Cardiac muscle cell (in vitro differentiated cells and primary cell): ENCODE results near the gene SLC25A45. TPM values are rescaled to one million over a fixed set of nuclear protein-coding genes. Genes with fewer than 3 reads are reported as not detected.

Experiments used
- DNase-seq, 2 donors: peaks; one replicate each; pipeline versions ENCODE4 v3.0.0 to v3.0.0-alpha.2; 2010 to 2017; ENCODE audit warnings: low read depth in 1 of 2, low spot score in 1 of 2
- H3K27ac ChIP-seq: fragments of 200-600 bp; sonication (generic); 2 replicates; pipeline ENCODE4 v1.5.1; 2016
- H3K27me3 ChIP-seq: fragments of 200-600 bp; sonication (generic); 2 replicates; pipeline ENCODE4 v1.6.0; 2016; ENCODE audit warnings: control low read depth
- H3K36me3 ChIP-seq: fragments of 200-600 bp; sonication (generic); 2 replicates; pipeline ENCODE4 v1.5.1; 2016; ENCODE audit warnings: control low read depth
- H3K4me1 ChIP-seq: fragments of 200-600 bp; sonication (generic); 2 replicates; pipeline ENCODE4 v1.8.1; 2017; ENCODE audit warnings: low read depth, mild to moderate bottlenecking, mixed run types
- H3K4me3 ChIP-seq: fragments of 200-600 bp; sonication (generic); 2 replicates; pipeline ENCODE4 v1.5.1; 2016; ENCODE audit warnings: mild to moderate bottlenecking
- H3K9me3 ChIP-seq: fragments of 200-600 bp; sonication (generic); 2 replicates; pipeline ENCODE4 v1.5.1; 2017; ENCODE audit warnings: low read depth, mild to moderate bottlenecking, control low read depth
- polyA plus RNA-seq: library from polyadenylated mRNA; unstranded; fragments of >200 nt; fragmentation: Nextera tagmentation; extraction: Ambion mirVana; gene quantifications from 2 replicates; pipeline ENCODE4 v1.2.1, GENCODE V29; 2016
- total RNA-seq: library from RNA; depleted of rRNA; stranded (reverse); fragments of >200 nt; gene quantifications from 2 replicates; pipeline ENCODE4 v1.2.3, GENCODE V29; 2016
- TF ChIP-seq, protein P1 (sequence below): IDR thresholded peaks from 2 replicates; pipeline ENCODE4 v1.5.1; 2012; ENCODE audit warnings: low read depth, mild to moderate bottlenecking, low read length

The SLC25A45 gene
- total and polyA plus RNA-seq, 2 experiments from 2014 or later = 4.8 to 10.5 TPM

DNA sequence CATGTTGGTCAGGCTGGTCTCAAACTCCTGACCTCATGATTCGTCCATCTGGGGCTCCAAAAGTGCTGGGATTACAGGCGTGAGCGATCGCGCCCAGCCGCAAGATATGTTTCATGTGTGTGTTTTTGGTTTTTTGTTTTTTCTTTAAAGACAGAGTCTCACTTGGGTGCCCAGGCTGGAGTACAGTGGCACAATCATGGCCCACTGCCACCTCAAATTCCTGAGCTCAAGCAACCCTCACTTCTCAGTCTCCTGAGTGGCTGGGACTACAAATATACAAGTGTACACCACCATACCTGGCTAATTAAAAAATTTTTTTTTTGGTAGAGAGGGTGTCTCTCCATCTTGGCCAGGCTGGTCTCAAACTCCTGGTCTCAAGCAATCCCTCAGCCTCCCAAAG lies 19.5 kb downstream of the SLC25A45 start:
- H3K9me3 ChIP-seq = no peaks in the 10 kb centered on the region
- TF ChIP-seq, protein P1, sequence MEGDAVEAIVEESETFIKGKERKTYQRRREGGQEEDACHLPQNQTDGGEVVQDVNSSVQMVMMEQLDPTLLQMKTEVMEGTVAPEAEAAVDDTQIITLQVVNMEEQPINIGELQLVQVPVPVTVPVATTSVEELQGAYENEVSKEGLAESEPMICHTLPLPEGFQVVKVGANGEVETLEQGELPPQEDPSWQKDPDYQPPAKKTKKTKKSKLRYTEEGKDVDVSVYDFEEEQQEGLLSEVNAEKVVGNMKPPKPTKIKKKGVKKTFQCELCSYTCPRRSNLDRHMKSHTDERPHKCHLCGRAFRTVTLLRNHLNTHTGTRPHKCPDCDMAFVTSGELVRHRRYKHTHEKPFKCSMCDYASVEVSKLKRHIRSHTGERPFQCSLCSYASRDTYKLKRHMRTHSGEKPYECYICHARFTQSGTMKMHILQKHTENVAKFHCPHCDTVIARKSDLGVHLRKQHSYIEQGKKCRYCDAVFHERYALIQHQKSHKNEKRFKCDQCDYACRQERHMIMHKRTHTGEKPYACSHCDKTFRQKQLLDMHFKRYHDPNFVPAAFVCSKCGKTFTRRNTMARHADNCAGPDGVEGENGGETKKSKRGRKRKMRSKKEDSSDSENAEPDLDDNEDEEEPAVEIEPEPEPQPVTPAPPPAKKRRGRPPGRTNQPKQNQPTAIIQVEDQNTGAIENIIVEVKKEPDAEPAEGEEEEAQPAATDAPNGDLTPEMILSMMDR = no peak
- no peaks in the 10 kb centered on the region for H3K36me3 ChIP-seq
- no peak for DNase-seq
- no peaks in the 10 kb centered on the region for H3K27me3 ChIP-seq
- H3K4me1 ChIP-seq = peaks cover 11% of the 10 kb centered on the region
- no peak overlapping the region for H3K27ac ChIP-seq
- no peak overlapping the region for H3K4me3 ChIP-seq

DNA sequence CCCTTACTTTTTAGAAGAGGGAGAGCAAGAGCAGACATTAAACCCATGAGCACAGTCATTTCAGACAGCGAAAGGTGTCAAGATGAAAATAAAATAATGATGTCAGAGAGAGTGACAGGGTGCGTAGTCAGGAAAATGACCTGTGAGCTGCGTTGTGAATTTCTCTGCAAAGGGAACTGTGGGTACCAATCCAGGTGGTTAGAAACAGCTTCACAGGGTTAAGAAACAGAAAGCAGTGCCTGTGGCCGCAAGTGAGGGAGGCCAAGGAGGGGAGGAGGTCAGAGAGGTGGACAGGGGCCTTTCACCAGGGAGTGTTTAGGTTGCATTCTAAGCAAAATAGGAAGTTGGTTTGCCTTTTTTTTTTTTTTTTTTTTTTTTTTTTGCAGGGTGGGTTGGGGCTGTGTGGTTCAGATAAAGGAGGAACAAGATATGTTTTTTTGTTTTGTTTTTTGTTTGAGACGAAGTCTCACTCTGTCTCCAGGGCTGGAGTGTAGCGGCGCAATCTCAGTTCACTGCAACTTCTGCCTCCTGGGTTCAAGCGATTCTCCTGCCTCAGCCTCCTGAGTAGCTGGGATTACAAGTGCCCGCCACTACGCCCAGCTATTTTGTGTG lies 20.0 kb downstream of the SLC25A45 start:
- H3K36me3 ChIP-seq = no peaks in the 10 kb centered on the region
- H3K4me3 ChIP-seq = no peak overlapping the region
- no peak for DNase-seq

DNA sequence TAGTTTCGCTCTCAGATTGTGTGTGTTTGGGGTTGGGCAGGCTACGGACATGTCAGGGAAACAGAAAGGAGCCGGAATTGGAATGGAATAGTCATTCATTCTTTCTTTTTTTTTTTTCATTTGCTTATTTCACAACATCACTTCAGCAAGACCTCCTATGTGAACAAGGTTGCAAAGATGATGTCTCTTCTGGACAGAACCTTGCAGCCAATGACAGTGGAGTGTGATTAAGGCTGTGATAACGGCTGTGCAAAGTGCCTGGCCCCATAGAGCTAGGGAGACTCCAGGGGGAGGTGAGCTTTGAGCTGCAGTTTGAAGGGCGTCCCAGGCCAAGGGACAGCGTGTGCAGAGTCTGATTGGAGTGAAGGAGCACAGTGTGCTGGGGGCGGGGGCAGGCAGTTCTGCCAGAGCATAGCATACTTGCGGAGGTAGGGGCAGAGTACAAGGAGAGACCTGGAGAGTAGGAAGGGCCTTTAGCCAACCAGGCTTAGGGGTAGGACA lies 24.5 kb downstream of the SLC25A45 start:
- peaks cover 11% of the 10 kb centered on the region for H3K4me1 ChIP-seq
- peaks cover 19% of the 10 kb centered on the region for H3K27me3 ChIP-seq
- H3K4me3 ChIP-seq = no peak overlapping the region
- H3K9me3 ChIP-seq = no peaks in the 10 kb centered on the region
- TF ChIP-seq, protein P1 = no peak
- no peak overlapping the region for H3K27ac ChIP-seq
- peaks cover 3% of the 10 kb centered on the region for H3K36me3 ChIP-seq
- peak in 1 of 2 donors; percentile 34 for DNase-seq

More for the DNA sequence above, 20.0 kb downstream of the SLC25A45 start:
- Histone ChIP-seq H3K27ac (no peak overlapping the region), H3K27me3 (no peaks in the 10 kb centered on the region), H3K4me1 (peaks cover 12% of the 10 kb centered on the region), H3K9me3 (no peaks in the 10 kb centered on the region)
- TF ChIP-seq, protein P1 = no peak

DNA sequence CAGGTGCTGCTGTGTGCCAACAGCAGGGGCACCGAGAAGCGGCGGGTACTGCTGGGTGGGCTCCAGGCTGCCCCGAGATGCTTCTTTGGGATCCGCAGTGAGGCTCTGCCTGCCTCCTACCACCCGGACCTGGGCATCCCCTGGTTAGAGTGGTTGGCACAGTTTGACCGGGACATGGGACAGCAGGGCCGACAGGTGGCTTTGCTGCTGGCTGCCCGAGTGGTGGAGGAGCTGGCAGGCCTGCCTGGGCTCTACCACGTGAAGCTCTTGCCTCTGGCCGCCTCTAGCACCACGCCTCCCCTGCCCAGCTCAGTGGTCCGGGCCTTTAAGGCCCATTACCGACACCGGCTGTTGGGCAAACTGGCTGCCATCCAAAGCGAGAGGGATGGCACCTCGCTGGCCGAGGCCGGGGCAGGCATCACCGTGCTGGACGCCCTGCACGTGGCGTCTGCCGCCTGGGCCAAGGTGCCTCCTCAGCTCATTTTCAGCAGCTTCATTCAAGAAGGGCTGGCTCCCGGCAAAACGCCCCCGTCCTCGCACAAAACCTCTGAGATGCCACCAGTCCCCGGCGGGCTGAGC lies 26.0 kb downstream of the SLC25A45 start:
- Histone ChIP-seq H3K4me3 (no peak overlapping the region), H3K27ac (no peak overlapping the region), H3K4me1 (peaks cover 11% of the 10 kb centered on the region), H3K36me3 (peaks cover 11% of the 10 kb centered on the region), H3K27me3 (peaks cover 19% of the 10 kb centered on the region), H3K9me3 (no peaks in the 10 kb centered on the region)
- TF ChIP-seq, protein P1 = no peak
- no peak for DNase-seq

DNA sequence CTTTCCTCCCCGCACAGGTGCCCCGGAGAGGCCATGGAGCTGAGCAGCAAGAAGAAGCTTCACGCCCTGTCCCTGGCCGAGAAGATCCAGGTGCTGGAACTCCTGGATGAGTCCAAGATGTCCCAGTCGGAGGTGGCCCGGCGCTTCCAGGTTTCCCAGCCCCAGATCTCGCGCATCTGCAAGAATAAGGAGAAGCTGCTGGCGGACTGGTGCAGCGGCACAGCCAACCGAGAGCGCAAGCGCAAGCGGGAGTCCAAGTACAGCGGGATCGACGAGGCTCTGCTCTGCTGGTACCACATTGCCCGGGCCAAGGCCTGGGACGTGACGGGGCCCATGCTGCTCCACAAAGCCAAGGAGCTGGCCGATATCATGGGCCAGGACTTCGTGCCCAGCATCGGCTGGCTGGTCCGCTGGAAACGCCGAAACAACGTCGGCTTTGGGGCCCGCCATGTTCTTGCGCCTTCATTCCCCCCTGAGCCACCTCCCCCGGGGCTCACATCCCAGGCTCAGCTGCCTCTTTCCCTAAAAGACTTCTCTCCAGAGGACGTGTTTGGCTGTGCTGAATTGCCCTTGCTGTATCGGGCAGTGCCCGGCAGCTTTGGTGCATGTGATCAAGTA lies 26.6 kb downstream of the SLC25A45 start:
- Histone ChIP-seq H3K36me3 (peaks cover 17% of the 10 kb centered on the region), H3K4me3 (peak overlapping the region; percentile 71), H3K4me1 (peaks cover 11% of the 10 kb centered on the region), H3K27ac (no peak overlapping the region), H3K9me3 (no peaks in the 10 kb centered on the region), H3K27me3 (peaks cover 19% of the 10 kb centered on the region)
- TF ChIP-seq, protein P1 = no peak
- peak in 1 of 2 donors; percentile 46 for DNase-seq
